HG03159 (cell line): ENCODE results near the gene MAGEB16.

ENCODE experiments used
- ATAC-seq: cut with Tn5 transposase; IDR thresholded peaks from one replicate; pipeline ENCODE4 v1.9.1; 2021; ENCODE audit warnings: mild to moderate bottlenecking, moderate library complexity; ENCODE audit not compliant: unreplicated experiment

MAGEB16 gene

GRCh38 chrX:35798042-35798441, at the start of gene MAGEB16:
MAGEB16 (plus strand) TSS chrX:35798342; CDS start chrX:35802197, 3,855 bp downstream.
- ATAC-seq, result no peak

GRCh38 chrX:35773958-35774564, 24.1 kb upstream of the MAGEB16 start:
- ATAC-seq, result no peak

- no peak for ATAC-seq
Measured at GRCh38 chrX:35785075-35785474, 13.1 kb upstream of the MAGEB16 start.

DNA sequence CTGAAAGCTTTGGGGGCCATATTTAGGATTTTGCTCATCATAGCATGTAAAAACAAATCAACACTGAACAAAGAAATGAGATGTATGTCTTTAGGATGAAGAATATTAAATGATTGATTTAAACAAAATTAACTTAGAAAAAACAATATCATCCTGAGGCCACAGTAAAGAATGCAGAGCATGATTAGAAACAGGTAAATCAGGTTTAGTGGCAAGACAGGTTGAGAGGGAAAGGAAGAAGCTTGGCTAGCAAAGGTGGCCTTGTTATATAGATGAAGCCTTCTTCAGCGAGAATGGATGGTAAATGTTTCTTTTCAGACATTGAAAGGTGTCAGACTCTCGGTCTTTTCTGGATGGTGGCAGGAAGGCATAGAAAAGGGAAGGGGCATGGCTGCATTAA, 11.9 kb upstream of the MAGEB16 start:
- no peak for ATAC-seq

GRCh38 chrX:35787867-35788266, 10.3 kb upstream of the MAGEB16 start:
- no peak for ATAC-seq

DNA sequence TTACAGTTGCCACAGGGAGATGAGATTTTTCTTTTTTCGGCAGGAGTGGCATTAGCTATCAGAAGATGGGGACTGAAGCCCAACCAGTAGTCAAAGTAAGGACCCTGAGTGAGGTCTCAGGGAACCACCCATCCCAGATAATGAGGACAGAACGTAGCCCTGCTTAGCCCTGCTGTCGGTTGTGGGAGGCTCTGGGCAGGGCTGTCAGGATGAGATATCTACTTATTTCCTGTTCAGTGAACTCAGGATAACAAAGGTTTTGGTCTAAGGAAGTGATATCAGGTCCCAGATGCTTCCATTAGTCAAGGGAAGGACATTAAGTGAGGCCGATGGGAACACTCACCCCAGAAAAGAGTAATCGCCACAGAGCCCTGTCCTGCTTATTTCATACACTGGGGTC, 2.3 kb downstream of the MAGEB16 start:
- ATAC-seq, result no peak

DNA sequence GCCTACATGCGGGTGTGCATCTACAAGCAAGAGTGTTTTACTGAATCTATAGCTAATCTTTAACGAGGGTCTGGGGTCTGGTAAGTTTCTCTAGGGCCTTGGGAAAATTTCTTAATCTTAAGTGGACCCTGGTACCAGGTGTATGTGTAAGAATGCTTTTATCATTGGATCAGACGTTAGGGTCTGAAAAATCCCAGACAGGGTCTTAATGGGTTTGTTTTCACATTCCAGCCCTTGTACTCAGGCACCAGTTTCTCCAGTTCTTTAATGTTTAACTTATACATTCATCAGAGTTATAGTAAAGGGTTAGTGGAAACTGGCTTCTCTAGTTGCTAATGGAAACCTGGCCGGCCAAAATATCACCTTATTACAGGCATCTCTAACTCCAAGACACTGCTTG, 11.6 kb downstream of the MAGEB16 start:
- no peak for ATAC-seq

- no peak for ATAC-seq
Measured at GRCh38 chrX:35819241-35819640, 21.1 kb downstream of the MAGEB16 start.

DNA sequence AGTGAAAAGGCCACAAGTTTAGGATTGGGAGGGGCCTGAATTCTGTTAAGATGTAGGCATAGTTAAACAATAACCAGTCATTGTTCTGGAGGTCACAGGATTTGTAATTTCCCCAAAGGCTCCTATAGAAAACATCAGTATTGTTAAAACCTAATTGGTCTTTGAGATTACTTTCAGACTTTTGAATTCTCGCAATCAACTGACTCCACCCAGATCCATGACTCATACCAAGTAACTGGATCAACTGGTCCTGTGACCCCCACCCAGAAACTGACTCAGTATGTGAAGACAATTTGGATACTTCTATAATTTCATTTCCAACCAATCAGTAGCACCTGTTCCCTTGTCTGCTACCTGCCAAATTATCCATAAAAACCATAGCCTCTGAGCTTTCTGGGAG, 28.4 kb downstream of the MAGEB16 start:
- no peak for ATAC-seq

DNA sequence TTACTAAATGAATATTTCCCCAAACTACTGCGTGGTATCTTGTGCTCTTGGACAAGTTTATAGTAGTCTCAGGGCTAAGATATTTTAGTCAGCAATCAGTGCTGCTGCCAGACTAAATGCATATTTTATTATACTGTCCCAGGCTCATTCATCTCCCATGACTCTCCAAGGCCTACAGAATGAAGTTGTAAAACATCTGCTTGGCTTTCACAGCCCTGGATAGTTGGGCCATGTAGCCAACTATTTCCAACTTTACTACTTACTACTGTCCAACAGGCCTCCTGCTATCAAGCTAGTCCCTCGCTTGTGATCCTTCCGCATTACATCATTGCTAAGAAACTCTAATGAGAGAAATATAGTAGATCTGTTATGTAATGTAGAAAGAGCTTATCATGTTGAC, 31.4 kb downstream of the MAGEB16 start:
- no peak for ATAC-seq

GRCh38 chrX:35841872-35842271, 43.7 kb downstream of the MAGEB16 start:
- no peak for ATAC-seq

GRCh38 chrX:35842674-35843073, 44.5 kb downstream of the MAGEB16 start:
- no peak for ATAC-seq

GRCh38 chrX:35847736-35848135, 49.6 kb downstream of the MAGEB16 start:
- no peak for ATAC-seq
